GM23338 (cell line): Measurements from ENCODE around the gene CYSRT1. TPM values are rescaled to one million over a fixed set of nuclear protein-coding genes. Genes with fewer than 3 reads are reported as not detected.

Source experiments
- CREB1 ChIP-seq: fragments of 250-450 bp; sonication (Bioruptor Pico); IDR thresholded peaks from 2 replicates; pipeline ENCODE4 v1.5.0; 2020; ENCODE audit warnings: low read depth, mild to moderate bottlenecking, moderate library complexity
- STAT1 ChIP-seq: IDR thresholded peaks from one replicate; pipeline ENCODE4 v1.6.1; 2016; ENCODE audit warnings: antibody characterized with exemption; ENCODE audit not compliant: unreplicated experiment
- polyA plus RNA-seq: library from polyadenylated mRNA; unstranded; fragments of >200 nt; fragmentation: Nextera tagmentation; extraction: Ambion mirVana; gene quantifications from 2 replicates; pipeline ENCODE4 v1.2.1, GENCODE V29; 2016
- total RNA-seq: library from RNA; depleted of rRNA; stranded (reverse); fragments of >200 nt; shearing (Covaris generic); gene quantifications from 2 replicates; pipeline ENCODE4 v1.2.3, GENCODE V29; 2014
- TF ChIP-seq, protein P1 (sequence below): fragments of 250-450 bp; sonication (Bioruptor Pico); IDR thresholded peaks from 2 replicates; pipeline ENCODE4 v1.5.0; 2020; ENCODE audit warnings: mild to moderate bottlenecking, moderate library complexity
- TF ChIP-seq, protein P2 (sequence below): IDR thresholded peaks from 2 replicates; pipeline ENCODE4 v1.6.1; 2016; ENCODE audit warnings: antibody characterized with exemption
- TF ChIP-seq, protein P3 (sequence below), 2 experiments: fragments of 200-600 bp in 1 of 2; sonication (generic) in 1 of 2; conservative IDR thresholded peaks; 2 replicates each; pipeline versions ENCODE4 v1.5.1 to v1.6.1; 2016 to 2017; ENCODE audit warnings: antibody characterized with exemption in 2 of 2, low read depth in 2 of 2, mild to moderate bottlenecking in 2 of 2, moderate library complexity in 1 of 2

Gene CYSRT1
- total and polyA plus RNA-seq, 2 experiments from 2014 or later, result 2.0 to 3.2 TPM

DNA sequence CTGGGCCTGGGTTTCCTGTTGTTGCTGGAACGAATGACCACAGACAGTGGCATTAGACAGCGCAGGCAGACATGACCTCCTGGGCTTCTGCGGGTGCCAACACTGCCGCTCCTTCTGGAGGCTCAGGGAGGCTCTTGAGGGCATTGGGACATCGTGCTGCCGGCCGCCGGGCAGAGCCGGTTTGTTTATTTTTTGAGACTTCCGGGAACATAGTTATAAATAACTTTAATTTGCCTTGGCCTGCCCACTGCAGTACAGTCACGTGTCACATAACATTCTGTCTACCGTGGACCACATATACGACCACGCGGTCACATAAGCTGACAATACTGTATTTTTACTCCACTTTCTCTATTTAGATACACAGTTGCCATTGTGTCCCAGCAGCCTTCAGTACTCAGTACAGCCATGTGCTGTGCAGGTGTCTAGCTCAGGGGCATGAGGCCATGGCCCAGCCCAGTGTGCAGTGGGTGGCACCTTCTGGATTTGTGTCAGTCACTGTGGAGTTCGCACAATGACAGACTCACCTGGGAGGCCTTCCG is 44.3 kb downstream of the CYSRT1 start (continued):
- TF ChIP-seq, protein P1, sequence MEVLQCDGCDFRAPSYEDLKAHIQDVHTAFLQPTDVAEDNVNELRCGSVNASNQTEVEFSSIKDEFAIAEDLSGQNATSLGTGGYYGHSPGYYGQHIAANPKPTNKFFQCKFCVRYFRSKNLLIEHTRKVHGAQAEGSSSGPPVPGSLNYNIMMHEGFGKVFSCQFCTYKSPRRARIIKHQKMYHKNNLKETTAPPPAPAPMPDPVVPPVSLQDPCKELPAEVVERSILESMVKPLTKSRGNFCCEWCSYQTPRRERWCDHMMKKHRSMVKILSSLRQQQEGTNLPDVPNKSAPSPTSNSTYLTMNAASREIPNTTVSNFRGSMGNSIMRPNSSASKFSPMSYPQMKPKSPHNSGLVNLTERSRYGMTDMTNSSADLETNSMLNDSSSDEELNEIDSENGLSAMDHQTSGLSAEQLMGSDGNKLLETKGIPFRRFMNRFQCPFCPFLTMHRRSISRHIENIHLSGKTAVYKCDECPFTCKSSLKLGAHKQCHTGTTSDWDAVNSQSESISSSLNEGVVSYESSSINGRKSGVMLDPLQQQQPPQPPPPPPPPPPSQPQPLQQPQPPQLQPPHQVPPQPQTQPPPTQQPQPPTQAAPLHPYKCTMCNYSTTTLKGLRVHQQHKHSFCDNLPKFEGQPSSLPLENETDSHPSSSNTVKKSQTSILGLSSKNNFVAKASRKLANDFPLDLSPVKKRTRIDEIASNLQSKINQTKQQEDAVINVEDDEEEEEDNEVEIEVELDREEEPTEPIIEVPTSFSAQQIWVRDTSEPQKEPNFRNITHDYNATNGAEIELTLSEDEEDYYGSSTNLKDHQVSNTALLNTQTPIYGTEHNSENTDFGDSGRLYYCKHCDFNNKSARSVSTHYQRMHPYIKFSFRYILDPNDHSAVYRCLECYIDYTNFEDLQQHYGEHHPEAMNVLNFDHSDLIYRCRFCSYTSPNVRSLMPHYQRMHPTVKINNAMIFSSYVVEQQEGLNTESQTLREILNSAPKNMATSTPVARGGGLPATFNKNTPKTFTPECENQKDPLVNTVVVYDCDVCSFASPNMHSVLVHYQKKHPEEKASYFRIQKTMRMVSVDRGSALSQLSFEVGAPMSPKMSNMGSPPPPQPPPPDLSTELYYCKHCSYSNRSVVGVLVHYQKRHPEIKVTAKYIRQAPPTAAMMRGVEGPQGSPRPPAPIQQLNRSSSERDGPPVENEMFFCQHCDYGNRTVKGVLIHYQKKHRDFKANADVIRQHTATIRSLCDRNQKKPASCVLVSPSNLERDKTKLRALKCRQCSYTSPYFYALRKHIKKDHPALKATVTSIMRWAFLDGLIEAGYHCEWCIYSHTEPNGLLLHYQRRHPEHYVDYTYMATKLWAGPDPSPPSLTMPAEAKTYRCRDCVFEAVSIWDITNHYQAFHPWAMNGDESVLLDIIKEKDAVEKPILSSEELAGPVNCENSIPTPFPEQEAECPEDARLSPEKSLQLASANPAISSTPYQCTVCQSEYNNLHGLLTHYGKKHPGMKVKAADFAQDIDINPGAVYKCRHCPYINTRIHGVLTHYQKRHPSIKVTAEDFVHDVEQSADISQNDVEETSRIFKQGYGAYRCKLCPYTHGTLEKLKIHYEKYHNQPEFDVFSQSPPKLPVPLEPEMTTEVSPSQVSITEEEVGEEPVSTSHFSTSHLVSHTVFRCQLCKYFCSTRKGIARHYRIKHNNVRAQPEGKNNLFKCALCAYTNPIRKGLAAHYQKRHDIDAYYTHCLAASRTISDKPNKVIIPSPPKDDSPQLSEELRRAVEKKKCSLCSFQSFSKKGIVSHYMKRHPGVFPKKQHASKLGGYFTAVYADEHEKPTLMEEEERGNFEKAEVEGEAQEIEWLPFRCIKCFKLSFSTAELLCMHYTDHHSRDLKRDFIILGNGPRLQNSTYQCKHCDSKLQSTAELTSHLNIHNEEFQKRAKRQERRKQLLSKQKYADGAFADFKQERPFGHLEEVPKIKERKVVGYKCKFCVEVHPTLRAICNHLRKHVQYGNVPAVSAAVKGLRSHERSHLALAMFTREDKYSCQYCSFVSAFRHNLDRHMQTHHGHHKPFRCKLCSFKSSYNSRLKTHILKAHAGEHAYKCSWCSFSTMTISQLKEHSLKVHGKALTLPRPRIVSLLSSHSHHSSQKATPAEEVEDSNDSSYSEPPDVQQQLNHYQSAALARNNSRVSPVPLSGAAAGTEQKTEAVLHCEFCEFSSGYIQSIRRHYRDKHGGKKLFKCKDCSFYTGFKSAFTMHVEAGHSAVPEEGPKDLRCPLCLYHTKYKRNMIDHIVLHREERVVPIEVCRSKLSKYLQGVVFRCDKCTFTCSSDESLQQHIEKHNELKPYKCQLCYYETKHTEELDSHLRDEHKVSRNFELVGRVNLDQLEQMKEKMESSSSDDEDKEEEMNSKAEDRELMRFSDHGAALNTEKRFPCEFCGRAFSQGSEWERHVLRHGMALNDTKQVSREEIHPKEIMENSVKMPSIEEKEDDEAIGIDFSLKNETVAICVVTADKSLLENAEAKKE, result no peak
- TF ChIP-seq STAT1 (no peak), CREB1 (CRISPR knock-in tag) (no peak)
- TF ChIP-seq, protein P2, sequence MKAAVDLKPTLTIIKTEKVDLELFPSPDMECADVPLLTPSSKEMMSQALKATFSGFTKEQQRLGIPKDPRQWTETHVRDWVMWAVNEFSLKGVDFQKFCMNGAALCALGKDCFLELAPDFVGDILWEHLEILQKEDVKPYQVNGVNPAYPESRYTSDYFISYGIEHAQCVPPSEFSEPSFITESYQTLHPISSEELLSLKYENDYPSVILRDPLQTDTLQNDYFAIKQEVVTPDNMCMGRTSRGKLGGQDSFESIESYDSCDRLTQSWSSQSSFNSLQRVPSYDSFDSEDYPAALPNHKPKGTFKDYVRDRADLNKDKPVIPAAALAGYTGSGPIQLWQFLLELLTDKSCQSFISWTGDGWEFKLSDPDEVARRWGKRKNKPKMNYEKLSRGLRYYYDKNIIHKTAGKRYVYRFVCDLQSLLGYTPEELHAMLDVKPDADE, result no peak
- TF ChIP-seq, protein P3, sequence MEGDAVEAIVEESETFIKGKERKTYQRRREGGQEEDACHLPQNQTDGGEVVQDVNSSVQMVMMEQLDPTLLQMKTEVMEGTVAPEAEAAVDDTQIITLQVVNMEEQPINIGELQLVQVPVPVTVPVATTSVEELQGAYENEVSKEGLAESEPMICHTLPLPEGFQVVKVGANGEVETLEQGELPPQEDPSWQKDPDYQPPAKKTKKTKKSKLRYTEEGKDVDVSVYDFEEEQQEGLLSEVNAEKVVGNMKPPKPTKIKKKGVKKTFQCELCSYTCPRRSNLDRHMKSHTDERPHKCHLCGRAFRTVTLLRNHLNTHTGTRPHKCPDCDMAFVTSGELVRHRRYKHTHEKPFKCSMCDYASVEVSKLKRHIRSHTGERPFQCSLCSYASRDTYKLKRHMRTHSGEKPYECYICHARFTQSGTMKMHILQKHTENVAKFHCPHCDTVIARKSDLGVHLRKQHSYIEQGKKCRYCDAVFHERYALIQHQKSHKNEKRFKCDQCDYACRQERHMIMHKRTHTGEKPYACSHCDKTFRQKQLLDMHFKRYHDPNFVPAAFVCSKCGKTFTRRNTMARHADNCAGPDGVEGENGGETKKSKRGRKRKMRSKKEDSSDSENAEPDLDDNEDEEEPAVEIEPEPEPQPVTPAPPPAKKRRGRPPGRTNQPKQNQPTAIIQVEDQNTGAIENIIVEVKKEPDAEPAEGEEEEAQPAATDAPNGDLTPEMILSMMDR (conservative IDR thresholded peaks at IDR 0.05; ENCODE audit: low read depth in 2 of 2), result no peak
